HepG2 (cell line): Measurements from ENCODE around the gene ZNF33B. TPM values are rescaled to one million over a fixed set of nuclear protein-coding genes. Genes with fewer than 3 reads are reported as not detected.

Source experiments
- ATAC-seq: fragments of 200-7000 bp; cut with Tn5 transposase; 3 replicates; pipeline ENCODE4 v1.9.1; 2020; ENCODE audit warnings: mild to moderate bottlenecking, moderate library complexity
- BruUV-seq: library from RNA; stranded (reverse); fragments of 400-500 nt; replicated peaks from 2 replicates; lab custom pipeline; 2021; lab: Mats Ljungman, UMichigan
- CTCF ChIA-PET: fragments of 300-600 bp; formaldehyde crosslinking; extraction: SDS; loops from one replicate; lab custom pipeline; 2021; ENCODE audit warnings: low total read pairs, inconsistent platforms, low intra/inter-chr PET ratio; lab: Yijun Ruan, JAX
- POLR2A ChIA-PET: fragments of 350-600 bp; sonication (Branson Sonifier 250); formaldehyde crosslinking; loops from one replicate; lab custom pipeline; 2020; ENCODE audit warnings: antibody characterized with exemption, inconsistent platforms; lab: Yijun Ruan, JAX
- DNase-seq: peaks from one replicate; pipeline ENCODE4 v3.0.0-alpha.2; 2015; ENCODE audit warnings: low spot score
- FAIRE-seq: peaks from 3 replicates; lab custom pipeline; 2011; peaks lifted over from hg19 to GRCh38; lab: Jason Lieb, UNC
- H2AFZ ChIP-seq: one replicate; pipeline ENCODE4 v1.6.1; 2011; ENCODE audit warnings: low read length, inconsistent platforms
- H3K27ac ChIP-seq: fragments of 300-600 bp; 3 replicates; pipeline ENCODE4 v1.8.0; 2011; ENCODE audit warnings: mixed run types, mild to moderate bottlenecking, mixed read lengths, low read length, inconsistent platforms; ENCODE audit not compliant: insufficient read depth; ENCODE audit errors: extremely low read length
- H3K27me3 ChIP-seq, 2 experiments: fragments of 200-600 bp in 1 of 2; 2 replicates in 1 of 2; 3 replicates in 1 of 2; pipeline versions ENCODE4 v1.6.0 to v1.8.0; 2011; ENCODE audit warnings: low read length in 2 of 2, mild to moderate bottlenecking in 2 of 2, moderate library complexity in 2 of 2, inconsistent platforms in 1 of 2; ENCODE audit not compliant: insufficient read depth in 2 of 2, control insufficient read depth in 1 of 2
- H3K36me3 ChIP-seq, 2 experiments: fragments of 200-600 bp in 1 of 2; replicated peaks in 1 of 2; 2 replicates in 1 of 2; 3 replicates in 1 of 2; pipeline versions ENCODE4 v1.5.1 to v1.8.0; 2011; ENCODE audit warnings: low read length in 2 of 2, inconsistent platforms in 1 of 2; ENCODE audit not compliant: insufficient read depth in 2 of 2, control insufficient read depth in 1 of 2
- H3K4me1 ChIP-seq: 2 replicates; pipeline ENCODE4 v1.5.1; 2012; ENCODE audit warnings: low read length, inconsistent platforms; ENCODE audit not compliant: insufficient read depth
- H3K4me2 ChIP-seq: 2 replicates; pipeline ENCODE4 v1.6.0; 2011; ENCODE audit warnings: low read depth, low read length, inconsistent platforms
- H3K4me3 ChIP-seq, 3 experiments: fragments of 200-600 bp in 1 of 3; sonication (generic), shearing (Covaris generic) in 1 of 3; replicated peaks in 1 of 3; 2 replicates each; pipeline ENCODE4 v1.5.1; 2011 to 2016; ENCODE audit warnings: low read length in 3 of 3, inconsistent platforms in 2 of 3, low read depth in 2 of 3, mild to moderate bottlenecking in 2 of 3, control low read depth in 1 of 3, mixed read lengths in 1 of 3; ENCODE audit not compliant: insufficient read depth in 1 of 3
- H3K79me2 ChIP-seq: one replicate; pipeline ENCODE4 v1.6.1; 2011; ENCODE audit warnings: low read length, inconsistent platforms; ENCODE audit not compliant: insufficient read depth
- H3K9ac ChIP-seq: 2 replicates; pipeline ENCODE4 v1.6.0; 2011; ENCODE audit warnings: mild to moderate bottlenecking, low read depth, low read length, inconsistent platforms; ENCODE audit not compliant: insufficient read depth
- H3K9me3 ChIP-seq: 2 replicates; pipeline ENCODE4 v1.5.1; 2012; ENCODE audit warnings: mild to moderate bottlenecking, low read length
- H4K20me1 ChIP-seq: 2 replicates; pipeline ENCODE4 v1.6.0; 2011; ENCODE audit warnings: inconsistent platforms, mild to moderate bottlenecking, low read length, moderate library complexity; ENCODE audit not compliant: insufficient read depth
- MAFK ChIP-seq, 2 experiments: IDR thresholded peaks in 1 of 2; conservative IDR thresholded peaks in 1 of 2; 2 replicates each; pipeline ENCODE4 v1.6.1; 2011; ENCODE audit warnings: improper control_type of control experiment in 2 of 2, low read length in 2 of 2
- WGBS: methylation state at CpG from one replicate; pipeline ENCODE4 v1.1.6; 2017; ENCODE audit warnings: low lambda C conversion rate; 5-methylcytosine and 5-hydroxymethylcytosine counted together
- in situ Hi-C: cut with HindIII; loops from 2 replicates; pipeline ENCODE4 v1.10.0; 2017; ENCODE audit warnings: low pct_unique_long_range_greater_than_20kb; ENCODE audit not compliant: extremely low pct_ligation_motif_present
- intact Hi-C: fragments of 100-400 bp; cut with micrococcal nuclease; formaldehyde crosslinking; loops from one replicate; pipeline ENCODE4 v1.10.0; 2022; ENCODE audit not compliant: unreplicated experiment
- polyA plus RNA-seq, 8 experiments: library from polyadenylated mRNA; depleted of rRNA in 3 of 8; stranded (reverse) in 7 of 8; unstranded in 1 of 8; fragments of >200 nt; fragmentation: Illumina TruSeq in 4 of 8; extraction: Trizol in 4 of 8; gene quantifications; 2 replicates each; pipeline versions ENCODE4 v1.2.1 to v1.2.3, GENCODE V29; 2011 to 2016; ENCODE audit warnings: low read depth in 4 of 8, missing spikeins in 1 of 8, mixed read lengths in 1 of 8; ENCODE audit not compliant: insufficient read depth in 1 of 8
- total RNA-seq, 5 experiments: library from RNA; depleted of rRNA; stranded (reverse); fragments of >200 nt; fragmentation: Illumina TruSeq; extraction: Trizol; gene quantifications; 2 replicates each; pipeline ENCODE4 v1.2.3, GENCODE V29; 2016; ENCODE audit warnings: low read depth in 1 of 5
- TF ChIP-seq, protein P1 (sequence below): sonication (generic); formaldehyde crosslinking; IDR thresholded peaks from 2 replicates; pipeline ENCODE4 v1.8.1; 2023; ENCODE audit warnings: mild to moderate bottlenecking, inconsistent platforms, moderate library complexity, missing genetic modification reagents, borderline replicate concordance
- TF ChIP-seq, protein P2 (sequence below): sonication (generic); formaldehyde crosslinking; IDR thresholded peaks from 2 replicates; pipeline ENCODE4 v1.9.0; 2021; ENCODE audit warnings: missing genetic modification reagents, mild to moderate bottlenecking, borderline replicate concordance
- TF ChIP-seq, protein P3 (sequence below): sonication (generic); formaldehyde crosslinking; IDR thresholded peaks from 2 replicates; pipeline ENCODE4 v1.5.0; 2020; ENCODE audit warnings: missing genetic modification reagents

The ZNF33B gene
- total and polyA plus RNA-seq, 2 of the 13 experiments (the other 11 are each of a cell fraction or from before 2014, with no cell fraction given) = 18.4 to 23.5 TPM

DNA sequence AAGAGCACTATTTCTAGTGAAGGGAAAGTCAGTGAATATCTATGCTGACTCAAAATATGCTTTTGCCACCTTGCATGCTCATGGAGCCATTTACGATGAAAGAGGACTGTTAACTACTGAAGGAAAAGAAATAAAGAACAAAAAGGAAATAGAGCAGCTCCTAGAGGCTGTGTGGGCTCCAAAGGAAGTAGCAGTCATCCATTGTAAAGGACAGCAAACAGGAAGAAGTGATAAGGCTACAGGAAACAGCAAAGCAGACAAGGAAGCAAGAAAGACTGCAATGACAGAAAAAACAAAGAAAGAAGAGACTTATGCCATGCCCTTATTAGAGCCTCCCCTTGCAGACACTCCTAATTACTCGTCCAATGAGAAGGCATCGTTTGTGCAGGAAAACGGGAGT, 12.0 kb upstream of the ZNF33B start:
- Histone ChIP-seq H3K4me3 (no peak overlapping the region), H2AFZ (no peak overlapping the region), H3K27me3 (peaks cover 3 to 5% of the 10 kb centered on the region in 2 experiments; a peak in 2 of 5 replicates), H3K79me2 (no peaks in the 10 kb centered on the region), H3K4me2 (no peak overlapping the region), H4K20me1 (no peaks in the 10 kb centered on the region), H3K4me1 (peaks cover 27% of the 10 kb centered on the region), H3K9ac (no peak overlapping the region), H3K36me3 (no peaks in the 10 kb centered on the region), H3K9me3 (no peaks in the 10 kb centered on the region), H3K27ac (no peak overlapping the region)
- ATAC-seq (no peak), FAIRE-seq (no peak), DNase-seq (no peak)
- TF ChIP-seq MAFK (conservative IDR thresholded peaks at IDR 0.05 in 1 of 2, IDR thresholded peaks at IDR 0.05 in 1 of 2; ENCODE audit: low read length in 2 of 2) = no peak
- TF ChIP-seq, protein P1, sequence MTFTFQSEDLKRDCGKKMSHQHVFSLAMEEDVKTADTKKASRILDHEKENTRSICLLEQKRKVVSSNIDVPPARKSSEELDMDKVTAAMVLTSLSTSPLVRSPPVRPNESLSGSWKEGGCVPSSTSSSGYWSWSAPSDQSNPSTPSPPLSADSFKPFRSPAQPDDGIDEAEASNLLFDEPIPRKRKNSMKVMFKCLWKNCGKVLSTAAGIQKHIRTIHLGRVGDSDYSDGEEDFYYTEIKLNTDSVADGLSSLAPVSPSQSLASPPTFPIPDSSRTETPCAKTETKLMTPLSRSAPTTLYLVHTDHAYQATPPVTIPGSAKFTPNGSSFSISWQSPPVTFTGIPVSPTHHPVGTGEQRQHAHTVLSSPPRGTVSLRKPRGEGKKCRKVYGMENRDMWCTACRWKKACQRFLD (CRISPR knock-in tag) = no peak
- TF ChIP-seq, protein P2, sequence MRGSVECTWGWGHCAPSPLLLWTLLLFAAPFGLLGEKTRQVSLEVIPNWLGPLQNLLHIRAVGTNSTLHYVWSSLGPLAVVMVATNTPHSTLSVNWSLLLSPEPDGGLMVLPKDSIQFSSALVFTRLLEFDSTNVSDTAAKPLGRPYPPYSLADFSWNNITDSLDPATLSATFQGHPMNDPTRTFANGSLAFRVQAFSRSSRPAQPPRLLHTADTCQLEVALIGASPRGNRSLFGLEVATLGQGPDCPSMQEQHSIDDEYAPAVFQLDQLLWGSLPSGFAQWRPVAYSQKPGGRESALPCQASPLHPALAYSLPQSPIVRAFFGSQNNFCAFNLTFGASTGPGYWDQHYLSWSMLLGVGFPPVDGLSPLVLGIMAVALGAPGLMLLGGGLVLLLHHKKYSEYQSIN (CRISPR knock-in tag) = no peak
- no TSS peak for BruUV-seq
- ChIA-PET POLR2A (interaction anchor here (0.7 kb wide), 1 partner anchor 14 kb away, joined by 3 read pairs; no protein-coding TSS in a partner anchor), CTCF (no interaction called here)
- WGBS = 77% methylated on average over 4 of the region's 4 CpGs
- intact Hi-C loops (no loop called here), in situ Hi-C loops (no loop called here)

DNA sequence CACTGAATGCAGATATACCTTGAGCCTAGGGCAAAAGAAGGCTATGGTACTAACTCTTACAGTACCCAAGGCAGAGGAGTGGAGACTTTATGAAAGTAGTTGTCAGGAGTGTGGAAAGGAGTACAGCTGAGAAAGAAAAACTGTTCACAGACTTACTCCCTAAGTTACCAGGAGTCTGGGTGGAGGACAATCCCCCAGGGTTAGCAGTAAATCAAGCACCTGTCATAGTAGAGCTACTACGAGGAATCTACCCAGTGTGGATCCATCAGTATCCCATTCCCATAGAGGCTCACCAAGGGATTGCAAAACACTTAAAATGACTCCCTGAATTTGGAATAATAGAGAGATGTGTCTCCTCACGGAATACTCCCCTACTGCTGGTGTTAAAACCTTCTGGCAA, 10.1 kb upstream of the ZNF33B start:
- peaks cover 32% of the 10 kb centered on the region for H3K4me1 ChIP-seq
- POLR2A ChIA-PET = no interaction called here
- DNase-seq = no peak

More for the DNA sequence above, 10.1 kb upstream of the ZNF33B start:
- intact Hi-C loops (no loop called here), in situ Hi-C loops (no loop called here)
- peaks cover 3 to 5% of the 10 kb centered on the region in 2 experiments; a peak in 2 of 5 replicates for H3K27me3 ChIP-seq
- ATAC-seq (no peak), FAIRE-seq (no peak)
- TF ChIP-seq, protein P3, sequence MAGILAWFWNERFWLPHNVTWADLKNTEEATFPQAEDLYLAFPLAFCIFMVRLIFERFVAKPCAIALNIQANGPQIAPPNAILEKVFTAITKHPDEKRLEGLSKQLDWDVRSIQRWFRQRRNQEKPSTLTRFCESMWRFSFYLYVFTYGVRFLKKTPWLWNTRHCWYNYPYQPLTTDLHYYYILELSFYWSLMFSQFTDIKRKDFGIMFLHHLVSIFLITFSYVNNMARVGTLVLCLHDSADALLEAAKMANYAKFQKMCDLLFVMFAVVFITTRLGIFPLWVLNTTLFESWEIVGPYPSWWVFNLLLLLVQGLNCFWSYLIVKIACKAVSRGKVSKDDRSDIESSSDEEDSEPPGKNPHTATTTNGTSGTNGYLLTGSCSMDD (CRISPR knock-in tag) = no peak
- no peak overlapping the region for H2AFZ ChIP-seq
- no peaks in the 10 kb centered on the region for H3K9me3 ChIP-seq
- H3K4me3 ChIP-seq = no peak overlapping the region
- 33% methylated on average over 2 of the region's 2 CpGs for WGBS
- H3K27ac ChIP-seq = no peak overlapping the region
- H3K9ac ChIP-seq = no peak overlapping the region
- no peaks in the 10 kb centered on the region for H3K79me2 ChIP-seq
- H3K36me3 ChIP-seq = no peaks in the 10 kb centered on the region
- no peak overlapping the region for H3K4me2 ChIP-seq
- no peaks in the 10 kb centered on the region for H4K20me1 ChIP-seq
- no TSS peak for BruUV-seq
- CTCF ChIA-PET = no interaction called here
